ENCODE data around the gene CPA5.
"Not testable (repeated sequence)": the region's sequence is repeated elsewhere in the genome, so short reads cannot be mapped to it uniquely, and the experiment has no call there.

Gene CPA5

DNA sequence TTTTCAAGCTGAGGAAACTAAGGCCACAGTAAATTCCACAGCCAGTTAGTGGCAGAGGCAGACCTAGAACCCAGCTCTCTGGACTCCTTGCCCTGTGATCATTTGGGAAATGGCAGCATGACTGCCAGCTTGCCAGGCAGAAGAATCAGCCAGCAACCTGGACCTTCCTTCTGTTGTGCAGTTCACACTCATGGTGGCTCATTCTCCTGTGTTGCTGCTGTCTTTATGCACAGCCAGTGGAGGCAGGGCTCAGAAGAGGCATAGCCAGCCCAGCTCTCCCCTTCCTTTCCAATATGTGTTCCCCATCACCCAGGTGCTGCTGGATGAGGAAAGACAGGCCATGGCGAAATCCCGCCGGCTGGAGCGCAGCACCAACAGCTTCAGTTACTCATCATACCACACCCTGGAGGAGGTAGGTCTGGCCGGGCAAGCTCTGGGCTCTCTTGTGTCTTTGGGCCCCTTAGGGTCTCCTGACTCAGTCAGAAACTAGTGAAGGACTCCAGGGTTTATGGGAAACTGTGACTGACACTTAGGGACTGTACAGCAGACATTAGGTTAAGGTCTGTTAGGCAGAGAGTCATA lies 14.8 kb downstream of the CPA5 start:
- no peak for DNase-seq

DNA sequence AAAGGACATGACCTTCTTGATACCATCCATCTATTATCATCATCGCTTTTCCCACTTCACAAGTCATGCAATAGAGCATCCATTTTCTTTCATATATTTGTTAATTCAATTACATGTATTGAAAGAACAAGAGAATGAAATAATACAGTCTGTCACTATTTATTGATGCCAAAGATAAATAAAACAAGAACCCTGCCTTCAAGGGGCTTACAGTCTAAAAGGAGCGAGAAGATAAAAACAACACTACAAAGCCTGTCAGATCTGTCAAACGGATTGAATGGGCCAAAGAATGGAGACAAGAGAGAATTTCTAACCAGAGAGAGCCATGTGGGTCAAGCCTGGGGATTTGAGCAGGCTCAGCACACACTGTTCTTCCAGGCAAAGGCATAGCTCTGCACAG lies 15.9 kb downstream of the CPA5 start:
- DNase-seq = no peak

DNA sequence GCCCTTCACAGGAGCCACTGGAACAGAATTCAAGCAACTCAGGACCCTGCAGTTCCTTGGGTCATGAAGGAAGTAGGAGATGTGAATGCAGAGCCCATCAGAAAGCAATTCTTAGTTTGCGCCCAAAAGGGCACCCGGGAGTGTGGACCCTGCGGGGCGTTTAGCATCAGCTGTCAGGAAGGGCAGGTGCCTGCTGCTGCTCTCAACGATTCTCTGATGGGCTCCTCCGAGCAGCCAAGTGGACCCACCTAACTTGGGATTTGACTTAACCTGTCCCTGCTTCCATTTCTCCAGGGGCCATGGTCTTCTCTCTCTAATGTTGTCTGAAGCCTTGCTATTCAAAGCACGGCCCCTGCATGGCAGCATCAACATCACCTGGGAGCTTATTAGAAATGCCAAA lies 17.1 kb downstream of the CPA5 start:
- no peak for DNase-seq

DNA sequence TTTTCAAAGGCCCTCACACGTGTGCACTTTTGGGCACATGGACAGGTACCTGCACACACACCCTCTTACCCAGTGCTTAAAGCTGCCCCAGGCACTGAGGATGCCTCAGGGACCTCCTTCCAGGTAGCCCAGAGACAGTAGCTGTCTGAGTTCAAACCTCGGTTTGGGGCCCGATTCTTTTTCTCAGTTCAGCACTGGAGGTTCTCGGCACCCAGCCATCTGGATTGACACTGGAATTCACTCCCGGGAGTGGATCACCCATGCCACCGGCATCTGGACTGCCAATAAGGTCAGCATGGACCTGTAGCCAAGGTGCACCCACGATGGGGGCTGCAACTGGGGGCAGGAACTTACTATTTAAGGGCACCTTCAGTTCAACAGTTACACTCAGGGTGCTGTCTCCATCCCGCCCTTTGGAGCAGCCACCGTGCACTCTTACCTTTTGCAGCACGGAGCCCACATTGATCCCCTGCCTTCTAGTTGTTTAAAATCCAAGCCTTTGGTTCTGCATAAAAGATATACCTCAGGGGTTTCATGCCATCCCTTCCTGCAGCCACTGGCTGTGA lies 17.7 kb downstream of the CPA5 start:
- DNase-seq = no peak

DNA sequence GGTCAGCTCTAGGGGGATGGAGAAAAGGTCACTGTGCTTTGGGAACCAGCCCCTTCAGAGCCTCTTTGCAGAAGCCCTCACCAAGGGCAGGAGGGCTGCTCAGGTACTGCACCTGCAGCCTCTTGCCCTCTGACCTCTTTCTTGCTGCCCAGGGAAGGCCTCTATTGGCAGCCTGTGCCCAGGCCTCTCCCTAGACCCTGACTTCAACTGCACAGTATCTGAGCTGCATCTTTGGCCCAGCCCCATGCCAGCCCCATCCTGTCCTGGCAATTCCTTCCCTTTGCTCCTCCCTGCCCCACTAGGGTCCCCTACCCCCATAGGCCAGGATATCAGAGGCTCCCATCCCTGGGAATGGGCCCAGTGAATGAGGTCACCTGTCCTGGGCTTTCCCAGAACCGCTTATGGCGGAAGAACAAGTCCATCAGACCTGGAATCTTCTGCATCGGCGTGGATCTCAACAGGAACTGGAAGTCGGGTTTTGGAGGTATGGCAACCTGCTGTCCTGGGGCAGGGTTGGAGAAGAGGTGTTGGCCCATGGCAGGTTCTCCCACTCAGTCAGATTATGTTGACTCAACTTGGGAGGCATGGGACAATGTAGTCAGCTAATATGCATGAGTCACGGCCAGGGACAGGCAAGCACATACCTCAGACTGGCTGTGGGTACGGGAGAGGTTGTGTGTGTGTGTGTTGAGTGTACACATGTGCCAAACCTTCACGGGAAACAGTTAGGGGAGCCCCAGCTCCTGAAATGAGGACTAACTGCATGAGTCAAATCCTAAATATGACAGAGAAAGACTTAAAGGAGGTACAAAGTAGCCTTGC lies 18.6 kb downstream of the CPA5 start:
- no peak for DNase-seq

DNA sequence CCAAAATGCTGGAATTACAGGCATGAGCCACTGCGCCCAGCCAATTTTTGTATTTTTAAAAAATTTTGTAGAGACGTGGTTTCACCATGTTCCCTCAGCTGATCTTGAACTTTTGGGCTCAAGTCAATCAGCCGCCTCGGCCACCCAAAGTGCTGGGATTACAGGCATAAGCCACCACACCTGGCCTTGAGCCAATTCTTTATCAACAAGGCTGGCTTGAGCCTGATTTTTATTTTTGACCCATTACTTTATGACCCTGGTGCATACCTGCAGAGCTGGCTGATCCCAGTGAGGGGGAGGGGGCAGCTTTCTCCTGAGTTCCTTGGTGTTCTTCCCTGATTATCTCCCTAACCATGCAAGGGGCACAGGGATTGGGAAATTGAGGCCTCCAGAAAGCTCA lies 19.8 kb downstream of the CPA5 start:
- DNase-seq = no peak

DNA sequence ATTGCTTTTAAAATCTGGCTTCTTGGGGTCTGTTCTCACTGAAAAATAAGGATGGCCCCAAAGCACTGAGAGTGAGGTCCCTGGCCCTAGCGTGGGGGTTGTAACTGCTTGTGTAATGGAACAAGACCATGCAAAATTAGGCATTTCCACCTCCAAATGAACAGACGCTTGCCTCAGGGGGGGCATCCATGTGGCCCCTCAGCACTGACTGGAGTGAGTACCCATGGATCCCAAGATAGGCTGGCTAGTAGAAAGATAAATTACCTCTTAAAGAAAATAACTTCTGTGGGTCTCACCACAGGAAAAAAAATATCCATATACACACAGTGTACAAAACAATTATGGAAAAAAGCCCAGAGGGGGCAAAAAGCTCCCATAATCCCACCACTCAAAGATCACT lies 20.5 kb downstream of the CPA5 start:
- no peak for DNase-seq

DNA sequence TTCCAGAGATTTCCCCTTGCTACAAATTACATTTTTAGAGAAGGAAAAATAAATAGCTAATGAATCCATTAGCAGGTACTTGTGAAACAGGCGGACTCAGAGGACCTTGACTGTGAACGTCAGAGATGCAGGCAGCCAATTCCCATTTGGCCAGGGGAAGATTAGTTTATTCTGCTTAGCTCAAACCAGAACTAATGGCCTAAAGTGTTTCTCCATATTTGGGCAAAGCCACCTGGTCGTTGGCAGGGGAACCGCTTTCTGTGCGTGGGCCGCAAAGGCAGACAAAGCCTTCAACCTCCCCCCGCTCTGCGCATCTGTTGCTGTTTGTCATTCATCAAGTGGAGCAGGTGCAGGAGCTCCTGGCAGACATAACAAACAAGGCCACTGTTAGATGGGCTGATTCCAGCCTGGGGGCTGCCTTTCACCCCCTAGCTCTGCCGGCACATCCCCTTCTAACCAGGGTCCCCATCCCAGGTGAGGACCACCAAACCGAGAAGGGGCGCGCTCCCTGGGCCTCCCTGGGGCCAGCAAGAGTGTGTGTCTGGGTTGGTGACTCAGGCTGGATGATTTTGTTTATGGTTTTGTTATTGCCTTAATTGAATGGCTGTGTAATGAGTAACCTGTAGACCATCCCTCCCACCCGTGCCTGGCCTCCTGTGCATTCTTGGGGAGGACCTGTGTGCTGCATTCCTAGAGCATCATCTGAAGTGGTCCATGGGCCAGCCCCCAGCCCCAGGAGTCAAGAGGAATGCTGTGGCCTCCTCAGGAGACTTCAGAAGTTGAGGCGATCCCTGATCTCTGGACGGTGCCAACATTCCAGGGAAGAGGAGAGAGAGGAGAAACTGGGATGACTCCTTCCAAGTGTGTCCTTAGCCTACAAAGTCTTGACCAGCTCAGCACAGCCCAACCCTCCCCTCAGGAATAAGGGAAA lies 21.2 kb downstream of the CPA5 start:
- no peak for DNase-seq

DNA sequence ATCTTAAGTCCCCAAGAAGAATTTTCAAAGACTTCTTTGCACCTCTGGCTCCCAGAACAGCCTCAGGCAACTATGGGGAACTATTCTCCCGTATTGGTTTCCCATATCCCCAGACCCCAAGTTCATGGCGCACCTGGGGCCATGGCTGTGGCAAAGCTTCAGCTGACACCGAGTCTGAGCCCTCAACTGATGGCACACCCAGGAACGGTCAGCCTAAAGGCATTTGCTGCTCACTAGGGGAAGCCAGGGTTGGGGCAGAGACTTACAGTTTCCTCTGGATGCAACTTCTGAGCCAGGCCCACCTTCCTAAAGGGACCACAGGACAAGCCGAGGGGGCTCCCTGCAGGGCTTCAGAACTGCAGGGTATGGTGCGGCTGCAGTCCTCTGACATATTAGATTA lies 21.9 kb downstream of the CPA5 start:
- DNase-seq = no peak

DNA sequence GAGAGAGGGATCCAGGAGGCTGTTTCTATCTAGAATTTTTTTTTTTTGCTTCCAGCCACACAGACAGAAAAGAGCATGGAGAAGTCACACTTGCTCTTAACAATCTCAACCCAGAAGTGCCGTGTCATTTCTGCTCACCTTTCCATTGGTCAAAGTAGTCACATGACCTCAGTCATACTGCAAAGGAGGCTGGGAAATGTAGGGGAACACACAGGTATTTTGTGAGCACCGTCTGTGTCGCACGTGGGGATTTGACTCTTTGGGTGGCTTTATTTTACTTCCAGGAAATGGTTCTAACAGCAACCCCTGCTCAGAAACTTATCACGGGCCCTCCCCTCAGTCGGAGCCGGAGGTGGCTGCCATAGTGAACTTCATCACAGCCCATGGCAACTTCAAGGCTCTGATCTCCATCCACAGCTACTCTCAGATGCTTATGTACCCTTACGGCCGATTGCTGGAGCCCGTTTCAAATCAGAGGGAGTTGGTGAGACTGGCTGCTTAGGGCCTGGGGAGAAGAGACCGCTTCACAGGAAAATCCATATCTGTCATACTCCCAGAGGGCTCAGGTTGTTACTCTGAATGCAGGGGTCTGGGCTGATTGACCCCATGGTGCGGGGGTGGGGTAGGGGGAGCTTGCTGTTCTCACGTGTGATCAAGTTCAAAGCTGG lies 22.6 kb downstream of the CPA5 start:
- DNase-seq = no peak

DNA sequence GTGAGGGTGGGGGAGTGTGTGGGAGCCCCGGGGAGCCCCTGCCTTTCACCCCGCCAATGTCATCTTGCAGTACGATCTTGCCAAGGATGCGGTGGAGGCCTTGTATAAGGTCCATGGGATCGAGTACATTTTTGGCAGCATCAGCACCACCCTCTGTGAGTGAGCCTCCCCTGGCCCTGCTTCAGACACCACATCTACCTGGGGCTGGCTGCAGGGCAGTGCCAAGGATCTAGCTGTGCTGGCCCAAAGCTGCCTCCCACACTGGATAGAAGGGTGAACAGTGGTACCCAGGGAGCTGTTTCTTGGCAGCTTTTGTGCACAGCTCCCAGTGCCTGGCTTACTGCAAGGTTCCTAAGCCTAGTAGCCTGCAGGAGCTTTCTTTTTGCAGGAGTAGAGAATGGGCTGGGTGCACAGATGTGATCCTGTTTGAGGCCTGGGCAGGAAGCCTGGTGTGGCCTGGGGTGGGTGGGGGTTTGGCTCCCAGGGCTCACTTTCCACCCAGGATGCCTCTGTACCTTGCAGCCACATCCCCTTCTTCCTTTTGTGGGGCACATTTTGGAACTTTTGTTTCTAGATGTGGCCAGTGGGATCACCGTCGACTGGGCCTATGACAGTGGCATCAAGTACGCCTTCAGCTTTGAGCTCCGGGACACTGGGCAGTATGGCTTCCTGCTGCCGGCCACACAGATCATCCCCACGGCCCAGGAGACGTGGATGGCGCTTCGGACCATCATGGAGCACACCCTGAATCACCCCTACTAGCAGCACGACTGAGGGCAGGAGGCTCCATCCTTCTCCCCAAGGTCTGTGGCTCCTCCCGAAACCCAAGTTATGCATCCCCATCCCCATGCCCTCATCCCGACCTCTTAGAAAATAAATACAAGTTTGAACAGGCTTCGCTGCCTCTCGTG lies 23.5 kb downstream of the CPA5 start:
- no peak for DNase-seq

DNA sequence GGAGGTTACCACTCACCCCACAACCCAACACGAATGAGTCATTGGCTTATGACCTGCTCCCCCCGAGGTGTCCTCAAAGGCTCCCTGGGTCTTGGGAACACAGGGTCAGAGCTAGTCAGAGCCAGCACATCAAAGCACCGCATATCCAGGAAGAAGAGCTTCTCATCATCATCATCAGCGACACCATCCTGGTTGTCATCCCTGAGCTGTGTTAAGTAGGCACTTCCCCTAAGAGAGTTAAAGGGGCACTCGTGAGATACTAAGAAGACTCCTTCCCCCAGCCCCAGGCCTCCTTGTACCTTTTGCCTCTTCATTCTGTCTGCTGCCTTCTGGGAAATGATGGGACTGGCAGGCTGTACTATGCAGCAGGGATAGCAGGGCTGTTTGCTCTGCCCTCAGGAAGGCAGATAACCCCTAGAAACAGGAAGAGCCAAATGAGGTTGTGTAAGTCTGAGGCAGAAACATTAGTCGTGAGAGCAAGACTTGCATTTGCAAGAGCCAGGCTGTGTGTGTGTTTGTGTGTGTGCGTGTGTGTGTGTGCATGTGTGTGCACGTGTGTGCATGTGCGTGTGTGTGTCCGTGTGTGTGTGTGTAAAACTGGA lies 24.6 kb downstream of the CPA5 start:
- DNase-seq = no peak

DNA sequence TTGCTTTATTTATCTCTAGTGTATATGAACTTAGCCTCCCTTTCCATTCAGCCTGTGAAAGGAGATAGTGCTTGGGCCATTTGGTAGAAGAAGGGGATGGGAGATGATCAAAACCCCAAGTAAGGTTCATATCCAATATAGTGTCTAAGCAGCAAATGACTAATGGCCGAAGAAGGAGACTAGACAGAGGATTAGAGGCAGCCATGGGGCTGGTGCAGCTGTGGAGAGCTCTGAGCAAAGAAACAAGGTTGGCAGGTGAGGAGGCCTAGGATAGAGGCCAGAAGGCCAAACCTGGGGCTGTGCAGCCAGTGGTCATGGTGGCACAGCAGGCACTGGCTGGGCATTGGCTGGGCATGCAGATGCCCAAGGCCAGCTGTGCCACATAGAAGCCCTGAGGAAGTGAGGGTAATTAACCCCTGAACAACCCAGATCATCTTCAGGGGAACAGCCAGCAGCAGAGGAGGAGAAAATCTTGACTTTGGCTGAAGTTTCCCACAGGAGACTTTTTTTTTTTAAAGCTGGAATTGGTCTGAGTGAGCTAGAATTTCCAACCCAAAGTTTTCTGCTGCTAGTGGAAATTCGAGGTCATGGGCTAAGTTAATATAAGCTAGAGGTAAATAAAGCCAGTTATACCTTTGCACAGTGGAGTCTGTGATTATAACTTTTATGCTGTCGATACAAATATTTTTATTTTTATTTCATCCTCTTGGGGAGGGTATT lies 25.4 kb downstream of the CPA5 start:
- DNase-seq = no peak

DNA sequence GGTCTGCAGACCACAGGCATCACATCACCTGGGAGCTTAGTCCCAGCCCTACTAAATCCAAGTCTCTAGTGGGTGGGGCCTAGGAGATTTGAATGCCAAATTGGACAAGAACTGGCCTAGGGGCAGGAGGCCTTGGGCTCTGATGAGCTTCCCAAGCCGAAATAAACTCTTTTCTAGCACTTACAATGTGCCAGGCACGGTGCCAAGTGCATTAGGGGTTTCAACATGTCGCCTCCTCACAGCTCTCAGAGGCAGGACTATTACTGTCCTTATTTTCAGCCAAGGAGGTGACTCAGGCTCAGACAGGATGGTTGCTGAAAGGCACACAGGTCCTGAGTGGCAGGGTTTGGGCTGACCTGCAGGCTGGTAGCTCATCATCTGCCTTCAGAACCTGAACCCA lies 26.4 kb downstream of the CPA5 start:
- DNase-seq = no peak

DNA sequence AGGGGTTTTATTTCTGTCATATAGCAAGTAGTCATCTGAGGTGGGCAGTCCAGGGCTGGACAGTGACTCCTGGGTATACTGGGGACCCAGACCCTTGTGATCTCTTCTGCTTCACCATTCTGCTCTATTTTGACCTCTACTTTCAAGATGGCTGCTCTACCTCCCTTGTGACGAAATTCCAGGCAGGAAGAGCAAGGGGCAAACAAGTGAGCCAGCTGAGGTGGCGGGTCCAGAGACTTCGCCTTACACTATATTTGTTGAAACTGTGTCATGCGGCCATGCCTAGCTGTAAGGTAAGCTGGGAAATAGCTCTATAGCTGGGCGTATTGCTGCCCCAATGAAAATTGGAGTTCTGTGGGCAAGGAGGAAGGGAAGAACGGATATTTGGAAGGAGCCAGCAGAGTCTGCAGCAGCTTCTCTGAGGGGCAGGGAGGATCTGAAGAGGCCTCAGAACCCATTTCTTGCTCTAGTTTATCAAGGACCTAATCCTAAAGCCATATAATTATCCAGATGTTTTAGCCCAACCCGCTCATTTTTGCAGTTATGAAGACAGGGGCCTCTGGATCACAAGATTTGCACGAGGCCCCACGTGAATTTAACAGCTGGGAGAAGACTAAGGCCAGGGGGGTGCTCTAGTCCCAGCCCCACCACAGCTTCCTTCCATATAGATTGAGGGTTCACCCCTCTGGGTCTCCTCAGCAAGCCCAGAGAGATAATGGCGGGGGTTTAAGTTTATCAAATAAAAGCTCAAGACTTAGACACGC lies 28.0 kb downstream of the CPA5 start:
- DNase-seq = no peak

DNA sequence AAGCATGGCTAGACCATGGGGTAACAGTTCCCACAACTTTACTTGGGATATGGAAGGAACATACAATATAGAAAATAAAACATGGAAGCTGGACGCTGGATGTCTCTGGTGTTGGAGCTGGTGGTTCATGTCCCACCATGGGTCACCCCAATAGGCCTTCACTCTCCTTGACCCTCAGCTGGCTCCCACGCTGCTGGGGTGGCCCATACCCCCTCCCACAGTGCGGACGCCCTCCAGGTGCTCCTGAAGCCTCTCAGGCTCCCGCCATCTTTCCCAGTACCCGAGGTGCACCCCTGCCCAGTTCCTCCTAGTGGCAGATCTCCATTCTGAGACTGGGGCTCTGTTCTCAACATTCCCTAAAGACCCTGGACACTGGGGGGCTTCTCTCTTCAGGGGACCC lies 29.9 kb downstream of the CPA5 start:
- no peak for DNase-seq

DNA sequence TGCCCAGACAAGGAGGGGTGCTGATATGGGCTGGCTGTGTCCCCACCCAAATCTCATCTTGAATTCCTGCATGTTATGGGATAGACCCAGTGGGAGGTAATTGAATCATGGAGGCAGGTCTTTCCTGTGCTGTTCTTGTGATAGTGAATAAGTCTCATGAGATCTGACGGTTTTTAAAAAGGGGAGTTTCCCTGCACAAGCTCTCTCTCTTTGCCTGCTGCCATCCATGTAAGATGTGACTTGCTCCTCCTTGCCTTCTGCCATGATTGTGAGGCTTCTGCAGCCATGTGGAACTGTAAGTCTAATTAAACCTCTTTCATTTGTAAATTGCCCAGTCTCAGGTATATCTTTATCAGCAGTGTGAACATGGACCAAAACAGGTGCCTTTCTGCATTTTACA lies 31.8 kb downstream of the CPA5 start:
- not testable (repeated sequence) for DNase-seq

DNA sequence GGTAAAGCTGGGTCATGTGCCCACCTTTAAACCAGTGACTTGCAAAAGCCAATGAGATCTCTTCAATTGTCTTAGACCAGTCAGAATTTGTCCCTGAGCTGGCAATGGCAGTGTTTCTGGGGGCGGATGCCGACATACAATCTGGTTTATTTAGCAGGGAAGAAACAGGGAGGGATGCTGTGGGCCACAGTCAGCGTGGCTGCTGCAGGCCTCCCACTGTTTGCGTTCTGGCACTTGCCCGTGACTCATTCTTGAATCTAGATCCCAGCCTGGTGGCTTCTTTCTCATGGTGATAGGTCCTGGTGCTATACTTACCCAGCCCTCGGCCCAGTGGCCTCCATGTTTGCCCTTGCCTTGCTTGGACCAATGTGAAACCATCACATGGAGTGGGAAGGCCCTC lies 32.6 kb downstream of the CPA5 start:
- no peak for DNase-seq

DNA sequence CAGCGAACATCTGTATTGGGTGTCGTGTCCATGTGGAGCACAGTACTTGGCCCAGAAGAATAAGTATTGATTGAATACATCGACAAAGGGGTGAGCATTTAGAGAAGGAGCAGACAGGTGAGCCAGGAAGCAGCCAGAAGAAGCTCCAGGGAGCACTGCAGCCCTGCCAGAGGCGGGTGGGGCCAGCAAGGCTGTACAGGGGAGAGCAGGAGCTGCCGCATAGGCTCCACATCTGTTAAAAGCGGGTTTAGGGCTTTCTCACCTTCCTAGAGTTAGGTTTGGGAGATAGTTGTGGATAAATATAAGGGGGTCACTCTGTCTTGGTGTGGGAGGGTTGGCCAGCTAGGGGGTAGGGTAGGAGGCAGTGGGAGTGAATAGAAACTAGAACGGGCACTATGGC lies 34.4 kb downstream of the CPA5 start:
- no peak for DNase-seq

DNA sequence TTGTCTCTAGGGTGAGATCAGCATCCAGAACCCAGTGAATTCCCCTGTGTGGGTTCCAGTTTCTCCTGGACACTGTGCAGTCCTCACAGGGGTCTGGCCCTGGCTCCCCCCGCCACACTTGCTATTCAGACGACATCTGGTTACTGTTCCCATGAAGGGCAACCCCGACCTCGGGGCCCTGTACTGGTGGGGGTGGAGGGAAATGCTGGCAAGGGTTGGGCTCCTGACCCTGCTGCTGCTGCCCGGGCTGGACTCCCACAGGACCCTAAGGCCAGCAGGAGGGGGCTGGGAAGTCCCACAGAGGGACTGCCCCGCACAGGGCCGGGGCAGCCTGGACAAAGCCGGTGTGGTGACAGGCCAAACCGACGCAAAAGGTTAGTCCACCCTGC lies 34.9 kb downstream of the CPA5 start:
- DNase-seq = no peak
